Esophagus squamous epithelium (tissue), 4 donors: Measurements from ENCODE around the gene SOX18.

Experiments
- POLR2A ChIP-seq, 4 donors: fragments of 450-650 bp; IDR thresholded peaks; one replicate each; pipeline ENCODE4 v1.6.1; 2017; ENCODE audit warnings: antibody characterized with exemption in 4 of 4, mild to moderate bottlenecking in 4 of 4, moderate library complexity in 3 of 4
- TF ChIP-seq, protein P1 (sequence below), 6 experiments: fragments of 450-650 bp in 4 of 6; fragments of 200-600 bp in 2 of 6; sonication (generic) in 2 of 6; IDR thresholded peaks; one replicate each; pipeline ENCODE4 v1.5.1; 2016 to 2019; ENCODE audit warnings: antibody characterized with exemption in 6 of 6, mild to moderate bottlenecking in 4 of 6, moderate library complexity in 4 of 6

DNA sequence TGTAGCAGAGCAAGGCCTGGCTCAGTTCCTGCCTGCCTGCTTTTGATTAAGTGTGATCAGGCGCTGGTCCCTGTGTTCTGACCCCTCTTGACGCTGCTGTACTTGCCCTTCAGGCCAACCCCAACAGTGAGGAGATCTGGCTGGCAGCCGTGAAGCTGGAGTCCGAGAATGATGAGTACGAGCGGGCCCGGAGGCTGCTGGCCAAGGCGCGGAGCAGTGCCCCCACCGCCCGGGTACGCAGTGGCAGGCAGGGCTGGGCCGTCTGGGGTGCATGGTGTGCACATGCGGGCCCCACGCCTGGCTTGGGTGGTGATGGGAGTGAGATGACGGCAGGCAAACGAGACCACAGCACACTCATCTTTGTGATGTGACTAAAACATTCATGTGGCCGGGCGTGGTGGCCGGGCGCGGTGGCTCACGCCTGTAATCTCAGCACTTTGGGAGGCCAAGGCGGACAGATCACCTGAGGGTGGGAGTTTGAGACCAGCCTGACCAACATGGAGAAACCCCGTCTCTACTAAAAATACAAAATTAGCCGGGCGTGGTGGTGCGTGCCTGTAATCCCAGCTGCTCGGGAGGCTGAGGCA, 23.5 kb downstream of the SOX18 start:
- TF ChIP-seq, protein P1, sequence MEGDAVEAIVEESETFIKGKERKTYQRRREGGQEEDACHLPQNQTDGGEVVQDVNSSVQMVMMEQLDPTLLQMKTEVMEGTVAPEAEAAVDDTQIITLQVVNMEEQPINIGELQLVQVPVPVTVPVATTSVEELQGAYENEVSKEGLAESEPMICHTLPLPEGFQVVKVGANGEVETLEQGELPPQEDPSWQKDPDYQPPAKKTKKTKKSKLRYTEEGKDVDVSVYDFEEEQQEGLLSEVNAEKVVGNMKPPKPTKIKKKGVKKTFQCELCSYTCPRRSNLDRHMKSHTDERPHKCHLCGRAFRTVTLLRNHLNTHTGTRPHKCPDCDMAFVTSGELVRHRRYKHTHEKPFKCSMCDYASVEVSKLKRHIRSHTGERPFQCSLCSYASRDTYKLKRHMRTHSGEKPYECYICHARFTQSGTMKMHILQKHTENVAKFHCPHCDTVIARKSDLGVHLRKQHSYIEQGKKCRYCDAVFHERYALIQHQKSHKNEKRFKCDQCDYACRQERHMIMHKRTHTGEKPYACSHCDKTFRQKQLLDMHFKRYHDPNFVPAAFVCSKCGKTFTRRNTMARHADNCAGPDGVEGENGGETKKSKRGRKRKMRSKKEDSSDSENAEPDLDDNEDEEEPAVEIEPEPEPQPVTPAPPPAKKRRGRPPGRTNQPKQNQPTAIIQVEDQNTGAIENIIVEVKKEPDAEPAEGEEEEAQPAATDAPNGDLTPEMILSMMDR (IDR thresholded peaks at IDR 0.05), result no peak
- no peak for TF ChIP-seq POLR2A (IDR thresholded peaks at IDR 0.05)
